Fibroblast of lung (primary cell): ENCODE results near the gene FLACC1.

Source experiments
- CTCF ChIP-seq, 2 donors: IDR thresholded peaks in 1 of 2; conservative IDR thresholded peaks in 1 of 2; 1 replicate in 1 of 2; 2 replicates in 1 of 2; pipeline ENCODE4 v1.5.1; 2011 to 2012; ENCODE audit warnings: low read length in 2 of 2, control low read depth in 1 of 2, inconsistent platforms in 1 of 2, low read depth in 1 of 2, mild to moderate bottlenecking in 1 of 2
- EZH2 ChIP-seq: IDR thresholded peaks from 2 replicates; pipeline ENCODE4 v1.5.1; 2012; ENCODE audit warnings: low read length, control low read depth, mild to moderate bottlenecking; ENCODE audit errors: missing control alignments

DNA sequence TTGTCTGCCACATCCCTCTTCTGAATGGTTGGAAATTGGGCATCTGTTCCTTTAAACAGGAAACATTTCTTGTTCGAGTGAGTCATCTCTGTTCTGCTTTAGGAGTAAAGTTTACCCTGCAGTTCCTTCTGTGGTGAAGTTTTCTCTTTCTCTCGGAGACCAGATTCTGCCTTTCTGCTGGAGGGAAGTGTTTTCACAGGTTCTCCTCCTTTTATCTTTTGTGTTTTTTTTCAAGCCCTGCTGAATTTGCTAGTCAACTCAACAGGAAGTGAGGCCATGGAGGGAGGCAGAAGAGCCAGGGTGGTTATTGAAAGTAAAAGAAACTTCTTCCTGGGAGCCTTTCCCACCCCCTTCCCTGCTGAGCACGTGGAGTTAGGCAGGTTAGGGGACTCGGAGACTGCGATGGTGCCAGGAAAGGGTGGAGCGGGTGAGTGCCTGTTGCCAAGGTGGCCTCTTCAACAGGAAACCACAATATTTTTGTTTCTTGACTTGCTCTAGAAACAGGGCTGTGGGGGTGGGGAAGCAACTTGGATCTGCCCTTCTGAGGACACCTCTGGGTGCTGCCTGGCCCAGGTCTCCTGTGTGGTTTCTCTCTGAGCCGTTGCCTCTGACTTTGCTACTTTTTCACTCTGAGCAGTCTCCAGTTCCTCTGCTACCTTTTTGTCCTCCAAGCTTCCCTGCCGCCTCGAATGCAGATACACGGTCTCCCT, 99.0 kb downstream of the FLACC1 start:
- TF ChIP-seq EZH2, result no peak
- no peak for TF ChIP-seq CTCF (conservative IDR thresholded peaks at IDR 0.05 in 1 of 2, IDR thresholded peaks at IDR 0.05 in 1 of 2; ENCODE audit: low read depth in 1 of 2, low read length in 2 of 2)
